DOHH2 (cell line): ENCODE results near the gene PURB.

Source experiments
- H3F3A ChIP-seq: fragments of 200-600 bp; sonication (generic), shearing (Covaris generic); 2 replicates; pipeline ENCODE4 v1.6.0; 2016; ENCODE audit warnings: antibody characterized with exemption, mild to moderate bottlenecking; ENCODE audit not compliant: control insufficient read depth, insufficient read depth
- H3K27ac ChIP-seq: fragments of 200-600 bp; sonication (generic); 2 replicates; pipeline ENCODE4 v1.5.1; 2014; ENCODE audit warnings: low read depth, mild to moderate bottlenecking, low read length, moderate library complexity
- H3K27me3 ChIP-seq: fragments of 200-600 bp; sonication (generic); 2 replicates; pipeline ENCODE4 v1.6.1; 2014; ENCODE audit warnings: mild to moderate bottlenecking, low read length, mixed read lengths; ENCODE audit not compliant: control insufficient read depth
- H3K36me3 ChIP-seq: fragments of 200-600 bp; sonication (generic); 2 replicates; pipeline ENCODE4 v1.6.1; 2014; ENCODE audit warnings: mild to moderate bottlenecking, low read length, moderate library complexity, mixed read lengths; ENCODE audit not compliant: control insufficient read depth
- H3K4me1 ChIP-seq: fragments of 200-600 bp; sonication (generic); 2 replicates; pipeline ENCODE4 v1.6.1; 2014; ENCODE audit warnings: mild to moderate bottlenecking, low read length, mixed read lengths; ENCODE audit not compliant: control insufficient read depth
- H3K4me2 ChIP-seq: fragments of 200-600 bp; sonication (generic); 2 replicates; pipeline ENCODE4 v1.6.0; 2014; ENCODE audit warnings: mild to moderate bottlenecking, low read length, moderate library complexity
- H3K4me3 ChIP-seq: fragments of 200-600 bp; sonication (generic); 2 replicates; pipeline ENCODE4 v1.5.1; 2014; ENCODE audit warnings: mild to moderate bottlenecking, low read length, mixed read lengths
- H3K79me2 ChIP-seq: fragments of 200-600 bp; sonication (generic); 2 replicates; pipeline ENCODE4 v1.6.1; 2014; ENCODE audit warnings: mild to moderate bottlenecking, low read length, mixed read lengths; ENCODE audit not compliant: control insufficient read depth
- H3K9me2 ChIP-seq: fragments of 200-600 bp; sonication (generic); replicated peaks from 2 replicates; pipeline ENCODE4 v1.6.1; 2014; ENCODE audit warnings: mild to moderate bottlenecking, low read length, mixed read lengths; ENCODE audit not compliant: control insufficient read depth
- H3K9me3 ChIP-seq: fragments of 200-600 bp; sonication (generic); 2 replicates; pipeline ENCODE4 v1.6.1; 2014; ENCODE audit warnings: antibody characterized with exemption, low read length, mixed read lengths; ENCODE audit not compliant: control insufficient read depth, insufficient read depth
- H4K20me1 ChIP-seq: fragments of 200-600 bp; sonication (generic); 2 replicates; pipeline ENCODE4 v1.6.0; 2014; ENCODE audit warnings: low read depth, mild to moderate bottlenecking, antibody characterized with exemption, low read length, moderate library complexity; ENCODE audit not compliant: control insufficient read depth, insufficient read depth
- EZH2phosphoT487 ChIP-seq: fragments of 200-600 bp; sonication (generic); IDR thresholded peaks from 2 replicates; pipeline ENCODE4 v1.6.1; 2017; ENCODE audit warnings: borderline replicate concordance, mild to moderate bottlenecking, antibody characterized with exemption, low read length, moderate library complexity, mixed read lengths
- TF ChIP-seq, protein P1 (sequence below): fragments of 200-600 bp; sonication (generic); IDR thresholded peaks from one replicate; pipeline ENCODE4 v1.5.1; 2014; ENCODE audit warnings: antibody characterized with exemption, mild to moderate bottlenecking, low read depth, low read length; ENCODE audit not compliant: poor library complexity, severe bottlenecking

Gene PURB

DNA sequence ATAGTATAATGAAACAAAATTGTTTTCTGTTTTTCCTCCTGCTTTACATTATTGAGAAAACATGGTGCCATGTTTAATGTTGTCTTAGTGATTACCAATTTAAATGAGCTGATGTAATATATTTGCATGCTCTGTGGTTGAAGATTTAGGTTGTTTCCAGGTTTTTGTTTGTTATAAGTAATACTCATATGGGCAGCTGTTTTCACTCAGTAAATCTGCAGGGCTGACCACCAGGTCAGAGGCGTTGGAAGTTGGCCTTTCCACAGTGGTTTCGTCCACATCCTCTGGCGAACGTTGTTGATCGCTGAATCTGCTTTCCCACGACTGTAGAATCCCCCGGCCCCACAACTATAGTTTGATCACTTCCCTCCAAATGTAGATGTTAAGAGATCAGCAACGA lies 21.6 kb upstream of the PURB start:
- Histone ChIP-seq H3K4me3 (no peak overlapping the region), H3K27ac (no peak overlapping the region), H3K9me2 (no peaks in the 10 kb centered on the region), H3K4me1 (no peaks in the 10 kb centered on the region), H3K9me3 (no peaks in the 10 kb centered on the region), H3K4me2 (no peak overlapping the region), H4K20me1 (no peaks in the 10 kb centered on the region), H3K27me3 (0 out of 2 replicates have a peak, but pooled peaks cover 5% of the 10 kb centered on the region), H3F3A (no peaks in the 10 kb centered on the region), H3K79me2 (no peaks in the 10 kb centered on the region), H3K36me3 (no peaks in the 10 kb centered on the region)
- no peak for TF ChIP-seq EZH2phosphoT487
- TF ChIP-seq, protein P1, sequence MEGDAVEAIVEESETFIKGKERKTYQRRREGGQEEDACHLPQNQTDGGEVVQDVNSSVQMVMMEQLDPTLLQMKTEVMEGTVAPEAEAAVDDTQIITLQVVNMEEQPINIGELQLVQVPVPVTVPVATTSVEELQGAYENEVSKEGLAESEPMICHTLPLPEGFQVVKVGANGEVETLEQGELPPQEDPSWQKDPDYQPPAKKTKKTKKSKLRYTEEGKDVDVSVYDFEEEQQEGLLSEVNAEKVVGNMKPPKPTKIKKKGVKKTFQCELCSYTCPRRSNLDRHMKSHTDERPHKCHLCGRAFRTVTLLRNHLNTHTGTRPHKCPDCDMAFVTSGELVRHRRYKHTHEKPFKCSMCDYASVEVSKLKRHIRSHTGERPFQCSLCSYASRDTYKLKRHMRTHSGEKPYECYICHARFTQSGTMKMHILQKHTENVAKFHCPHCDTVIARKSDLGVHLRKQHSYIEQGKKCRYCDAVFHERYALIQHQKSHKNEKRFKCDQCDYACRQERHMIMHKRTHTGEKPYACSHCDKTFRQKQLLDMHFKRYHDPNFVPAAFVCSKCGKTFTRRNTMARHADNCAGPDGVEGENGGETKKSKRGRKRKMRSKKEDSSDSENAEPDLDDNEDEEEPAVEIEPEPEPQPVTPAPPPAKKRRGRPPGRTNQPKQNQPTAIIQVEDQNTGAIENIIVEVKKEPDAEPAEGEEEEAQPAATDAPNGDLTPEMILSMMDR = no peak

DNA sequence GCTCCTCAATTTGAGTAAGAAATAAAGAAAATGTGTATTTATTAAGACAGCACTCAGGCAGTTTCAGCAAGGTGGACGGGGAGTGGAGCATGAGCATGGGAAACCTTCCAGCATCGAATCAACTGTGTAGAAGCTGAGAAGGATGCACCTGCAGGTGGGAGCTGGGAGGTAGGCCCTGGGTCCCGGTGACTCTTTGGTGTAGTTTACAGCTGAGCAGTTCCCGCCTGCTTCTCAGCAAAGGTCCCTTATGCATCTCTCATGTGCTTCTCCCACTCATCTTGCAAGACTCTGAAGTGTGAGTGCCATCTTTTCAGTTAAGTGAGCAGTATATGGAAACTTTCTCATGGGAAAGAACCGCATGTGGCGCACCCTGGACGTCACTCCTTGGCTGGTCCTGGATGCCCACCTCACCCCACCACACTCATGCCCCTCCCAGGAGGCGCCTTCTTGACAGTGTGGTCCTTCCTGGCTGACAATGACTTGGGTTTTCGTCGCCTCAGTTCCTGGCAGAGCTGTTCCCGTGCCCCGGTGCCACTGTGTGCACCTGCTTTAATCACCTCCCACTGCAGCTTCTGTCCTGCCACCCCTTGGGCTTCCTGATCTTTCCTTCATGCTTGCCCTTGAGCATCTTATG lies 19.8 kb upstream of the PURB start:
- Histone ChIP-seq H3K4me3 (no peak overlapping the region), H3K27me3 (0 out of 2 replicates have a peak, but pooled peaks cover 5% of the 10 kb centered on the region), H3F3A (no peaks in the 10 kb centered on the region), H3K27ac (no peak overlapping the region), H3K9me2 (no peaks in the 10 kb centered on the region), H4K20me1 (no peaks in the 10 kb centered on the region), H3K79me2 (no peaks in the 10 kb centered on the region), H3K9me3 (no peaks in the 10 kb centered on the region), H3K4me2 (no peak overlapping the region), H3K4me1 (no peaks in the 10 kb centered on the region), H3K36me3 (no peaks in the 10 kb centered on the region)
- no peak for TF ChIP-seq EZH2phosphoT487
- TF ChIP-seq, protein P1 = no peak

DNA sequence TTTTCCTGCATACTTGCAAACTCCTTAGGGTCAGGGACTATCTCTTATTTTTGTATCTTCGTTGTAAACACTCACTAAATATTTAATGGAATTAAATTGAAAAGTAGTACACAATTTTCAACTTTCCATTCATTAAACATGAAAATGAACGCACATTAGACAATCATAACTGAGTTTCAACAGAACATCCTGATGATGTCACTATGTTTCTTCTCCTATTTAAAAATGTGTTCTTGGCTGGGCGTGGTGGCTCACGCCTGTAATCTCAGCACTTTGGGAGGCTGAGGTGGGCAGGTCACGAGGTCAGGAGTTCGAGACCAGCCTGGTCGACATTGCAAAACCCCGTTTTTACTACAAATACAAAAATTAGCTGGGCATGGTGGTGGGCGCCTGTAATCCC lies 14.1 kb upstream of the PURB start:
- Histone ChIP-seq H3K9me3 (no peaks in the 10 kb centered on the region), H3K4me2 (no peak overlapping the region), H3K27me3 (no peaks in the 10 kb centered on the region), H3K4me1 (peaks cover 9% of the 10 kb centered on the region), H3K27ac (no peak overlapping the region), H3K79me2 (no peaks in the 10 kb centered on the region), H3K4me3 (no peak overlapping the region), H4K20me1 (no peaks in the 10 kb centered on the region), H3K36me3 (no peaks in the 10 kb centered on the region), H3F3A (no peaks in the 10 kb centered on the region; the same call in 1 of the 2 replicates), H3K9me2 (no peaks in the 10 kb centered on the region)
- TF ChIP-seq EZH2phosphoT487 = no peak
- TF ChIP-seq, protein P1 = no peak
